Measurements from ENCODE around the gene GADD45GIP1. TPM values are rescaled to one million over a fixed set of nuclear protein-coding genes. Genes with fewer than 3 reads are reported as not detected.
"Not testable (repeated sequence)": the region's sequence is repeated elsewhere in the genome, so short reads cannot be mapped to it uniquely, and the experiment has no call there.

The GADD45GIP1 gene
- polyA plus RNA-seq, 1 experiment: 31.6 TPM

DNA sequence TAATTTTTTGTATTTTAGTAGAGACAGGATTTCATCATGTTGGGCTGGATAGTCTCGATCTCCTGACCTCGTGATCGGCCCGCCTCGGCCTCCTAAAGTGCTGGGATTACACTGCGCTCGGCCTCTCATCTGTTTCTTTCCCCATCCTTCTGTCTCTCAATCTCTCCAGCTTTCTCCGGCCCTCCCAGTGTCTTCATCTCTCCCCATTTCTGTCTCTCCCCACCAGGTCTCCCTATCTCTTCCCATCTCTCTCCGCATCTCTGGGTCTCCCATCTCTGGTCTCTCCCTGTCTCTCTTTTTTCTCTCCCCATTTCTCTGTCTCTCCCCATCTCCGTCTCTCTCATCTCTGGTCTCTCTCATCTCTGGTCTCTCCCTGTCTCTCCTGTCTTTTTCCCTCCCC, 26.1 kb upstream of the GADD45GIP1 start:
- ChIA-PET CTCF (interaction anchor here (0.6 to 4.9 kb wide), 13 partner anchors 11 to 280 kb away, joined by 3 to 69 read pairs (median 5); no protein-coding TSS in a partner anchor), POLR2A (no interaction called here)
- peak overlapping the region; percentile 50 for H3K4me3 ChIP-seq (ENCODE audit: low read depth, low read length)
- H3K27me3 ChIP-seq (ENCODE audit: control insufficient read depth, insufficient read depth, low read length): no peaks in the 10 kb centered on the region
- H3K9me3 ChIP-seq (ENCODE audit: control insufficient read depth, insufficient read depth, low read length): no peaks in the 10 kb centered on the region; the same call in 1 of the 2 replicates
- no peak overlapping the region for H3K27ac ChIP-seq (ENCODE audit: low read depth, low read length)
- no peak for DNase-seq (ENCODE audit: low read depth, low spot score)
- no peak for TF ChIP-seq CTCF (IDR thresholded peaks at IDR 0.05; ENCODE audit: low read depth, low read length)

GRCh38 chr19:12982648-12983047, 25.6 kb upstream of the GADD45GIP1 start:
- Histone ChIP-seq H3K27me3 (ENCODE audit: control insufficient read depth, insufficient read depth, low read length) (no peaks in the 10 kb centered on the region), H3K27ac (ENCODE audit: low read depth, low read length) (no peak overlapping the region), H3K9me3 (ENCODE audit: control insufficient read depth, insufficient read depth, low read length) (no peaks in the 10 kb centered on the region), H3K4me3 (ENCODE audit: low read depth, low read length) (no peak overlapping the region)
- TF ChIP-seq CTCF (IDR thresholded peaks at IDR 0.05; ENCODE audit: low read depth, low read length): no peak
- ChIA-PET CTCF (interaction anchor here (0.6 to 4.9 kb wide), 10 partner anchors 10 to 280 kb away, joined by 3 to 69 read pairs (median 5); no protein-coding TSS in a partner anchor), POLR2A (no interaction called here)
- DNase-seq (ENCODE audit: low read depth, low spot score): no peak

GRCh38 chr19:12979974-12980373, 23.0 kb upstream of the GADD45GIP1 start:
- ChIA-PET POLR2A (no interaction called here), CTCF (interaction anchor here (1.1 to 6.7 kb wide), 4 partner anchors 15 to 283 kb away, joined by 4 to 150 read pairs (median 76); no protein-coding TSS in a partner anchor)
- H3K27ac ChIP-seq (ENCODE audit: low read depth, low read length): no peak overlapping the region
- H3K4me3 ChIP-seq (ENCODE audit: low read depth, low read length): no peak overlapping the region
- DNase-seq (ENCODE audit: low read depth, low spot score): no peak
- no peaks in the 10 kb centered on the region for H3K9me3 ChIP-seq (ENCODE audit: control insufficient read depth, insufficient read depth, low read length)
- TF ChIP-seq CTCF (IDR thresholded peaks at IDR 0.05; ENCODE audit: low read depth, low read length): no peak
- no peaks in the 10 kb centered on the region for H3K27me3 ChIP-seq (ENCODE audit: control insufficient read depth, insufficient read depth, low read length)

DNA sequence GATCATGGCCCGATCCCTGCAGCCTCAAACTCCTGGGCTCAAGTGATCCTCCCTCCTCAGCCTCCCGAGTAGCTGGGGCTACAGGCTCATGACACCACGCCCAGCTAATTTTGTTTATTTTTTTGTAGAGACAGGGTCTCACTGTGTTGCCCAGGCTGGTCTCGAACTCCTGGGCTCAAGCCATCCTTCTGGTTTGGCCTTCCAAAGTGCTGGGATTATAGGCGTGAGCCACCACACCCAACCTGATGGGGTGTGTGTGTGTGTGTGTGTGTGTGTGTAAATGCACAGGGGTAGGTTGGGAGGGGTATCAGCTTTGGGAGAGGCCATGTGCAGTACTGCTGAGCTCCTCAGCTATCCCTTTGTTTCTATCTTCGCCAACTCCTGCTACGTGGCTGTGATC, 19.1 kb upstream of the GADD45GIP1 start:
- CTCF ChIA-PET: interaction anchor here (0.6 to 6.7 kb wide), 7 partner anchors 12 to 745 kb away, joined by 3 to 150 read pairs (median 66); no protein-coding TSS in a partner anchor
- H3K4me3 ChIP-seq (ENCODE audit: low read depth, low read length); H3K9me3 ChIP-seq (ENCODE audit: control insufficient read depth, insufficient read depth, low read length); POLR2A ChIA-PET; H3K27ac ChIP-seq (ENCODE audit: low read depth, low read length); H3K27me3 ChIP-seq (ENCODE audit: control insufficient read depth, insufficient read depth, low read length); DNase-seq (ENCODE audit: low read depth, low spot score): not testable (repeated sequence)

GRCh38 chr19:12975221-12975741, 18.3 kb upstream of the GADD45GIP1 start:
- POLR2A ChIA-PET: interaction anchor here (0.8 kb wide), 1 partner anchor 119 kb away, joined by 3 read pairs; no protein-coding TSS in a partner anchor
- no peak for TF ChIP-seq CTCF (IDR thresholded peaks at IDR 0.05; ENCODE audit: low read depth, low read length)
- CTCF ChIA-PET: interaction anchor here (0.5 to 6.7 kb wide), 5 partner anchors 11 to 1072 kb away, joined by 3 to 150 read pairs (median 66); no protein-coding TSS in a partner anchor
- no peaks in the 10 kb centered on the region for H3K27me3 ChIP-seq (ENCODE audit: control insufficient read depth, insufficient read depth, low read length)
- no peak for DNase-seq (ENCODE audit: low read depth, low spot score)
- H3K27ac ChIP-seq (ENCODE audit: low read depth, low read length): no peak overlapping the region
- H3K4me3 ChIP-seq (ENCODE audit: low read depth, low read length): no peak overlapping the region
- no peaks in the 10 kb centered on the region for H3K9me3 ChIP-seq (ENCODE audit: control insufficient read depth, insufficient read depth, low read length)

Data from AG04450 (cell line).